Activated CD4-positive, alpha-beta T cell treated with anti-CD3 and anti-CD28 coated beads, Interleukin-2, amount 50 U/mL, for 16 hours (primary cell): ENCODE data around the gene DDHD1.
"Not testable (repeated sequence)": the region's sequence is repeated elsewhere in the genome, so short reads cannot be mapped to it uniquely, and the experiment has no call there.

Experiments used
- DNase-seq: peaks from one replicate; pipeline ENCODE4 v3.0.0-alpha.2; 2020

Gene DDHD1

GRCh38 chr14:53152887-53153701 lies at the start of gene DDHD1:
Gene DDHD1 (minus strand): TSS chr14:53153323. CDS start chr14:53153098, 225 bp downstream.
- peak; percentile 86 for DNase-seq

- DNase-seq = no peak
These were observed 42.8 kb upstream of the DDHD1 start for GRCh38 chr14:53195949-53196348.

- no peak for DNase-seq
These were observed 40.1 kb upstream of the DDHD1 start for GRCh38 chr14:53193193-53193592.

GRCh38 chr14:53192052-53192760 lies 39.1 kb upstream of the DDHD1 start:
- DNase-seq = no peak

GRCh38 chr14:53190938-53191337 lies 37.8 kb upstream of the DDHD1 start:
- peak; percentile 64 for DNase-seq

- DNase-seq = no peak
These were observed 34.9 kb upstream of the DDHD1 start for GRCh38 chr14:53187921-53188463.

- DNase-seq = no peak
These were observed 33.4 kb upstream of the DDHD1 start for GRCh38 chr14:53186532-53186931.

GRCh38 chr14:53183611-53184010 lies 30.5 kb upstream of the DDHD1 start:
- DNase-seq = no peak

- no peak for DNase-seq
These were observed 29.9 kb upstream of the DDHD1 start for GRCh38 chr14:53183056-53183455.

- peak; percentile 67 for DNase-seq
These were observed 28.4 kb upstream of the DDHD1 start for GRCh38 chr14:53181463-53182081.

- peak; percentile 46 for DNase-seq
These were observed 27.4 kb upstream of the DDHD1 start for GRCh38 chr14:53180272-53181221.

GRCh38 chr14:53179486-53180005 lies 26.4 kb upstream of the DDHD1 start:
- DNase-seq = not testable (repeated sequence)

- no peak for DNase-seq
These were observed 22.3 kb upstream of the DDHD1 start for GRCh38 chr14:53175375-53175774.

- DNase-seq = no peak
These were observed 21.8 kb upstream of the DDHD1 start for GRCh38 chr14:53174918-53175317.

GRCh38 chr14:53168786-53169185 lies 15.7 kb upstream of the DDHD1 start:
- no peak for DNase-seq

GRCh38 chr14:53167602-53168328 lies 14.6 kb upstream of the DDHD1 start:
- no peak for DNase-seq

GRCh38 chr14:53161758-53162435 lies 8.8 kb upstream of the DDHD1 start:
- no peak for DNase-seq

GRCh38 chr14:53156238-53156637 lies 3.1 kb upstream of the DDHD1 start:
- DNase-seq = no peak

GRCh38 chr14:53153702-53154112 lies 584 bp upstream of the DDHD1 start:
- peak; percentile 37 for DNase-seq

GRCh38 chr14:53152184-53152886 lies 788 bp downstream of the DDHD1 start:
- peak; percentile 75 for DNase-seq
